Dermis blood vessel endothelial cell (primary cell): ENCODE results near the gene CFAP107. TPM values are rescaled to one million over a fixed set of nuclear protein-coding genes. Genes with fewer than 3 reads are reported as not detected.

Experiments
- DNase-seq: peaks from one replicate; pipeline ENCODE4 v3.0.0; 2010
- total RNA-seq: library from RNA; depleted of rRNA; stranded (reverse); fragments of >200 nt; gene quantifications from 2 replicates; pipeline ENCODE4 v1.2.3, GENCODE V29; 2014

The CFAP107 gene
- total RNA-seq, 1 donor from 2014 or later, result not detected

- DNase-seq, result no peak
These were observed 641 bp upstream of the CFAP107 start for GRCh38 chr1:12745126-12745991.

GRCh38 chr1:12748778-12749355, 2.9 kb downstream of the CFAP107 start:
- DNase-seq, result no peak

GRCh38 chr1:12754738-12755137, 8.7 kb downstream of the CFAP107 start:
- no peak for DNase-seq

- DNase-seq, result no peak
These were observed 10.3 kb downstream of the CFAP107 start for GRCh38 chr1:12756273-12756672.

GRCh38 chr1:12756768-12757413, 10.9 kb downstream of the CFAP107 start:
- no peak for DNase-seq

- DNase-seq, result no peak
These were observed 11.8 kb downstream of the CFAP107 start for GRCh38 chr1:12757836-12758235.

GRCh38 chr1:12760256-12760795, 14.3 kb downstream of the CFAP107 start:
- DNase-seq, result no peak

GRCh38 chr1:12761781-12762180, 15.8 kb downstream of the CFAP107 start:
- DNase-seq, result no peak

- DNase-seq, result no peak
These were observed 16.8 kb downstream of the CFAP107 start for GRCh38 chr1:12762766-12763165.

GRCh38 chr1:12763479-12763878, 17.5 kb downstream of the CFAP107 start:
- DNase-seq, result no peak

- no peak for DNase-seq
These were observed 18.0 kb downstream of the CFAP107 start for GRCh38 chr1:12764016-12764415.

- no peak for DNase-seq
These were observed 23.0 kb downstream of the CFAP107 start for GRCh38 chr1:12769031-12769430.

GRCh38 chr1:12769976-12770505, 24.0 kb downstream of the CFAP107 start:
- DNase-seq, result no peak

GRCh38 chr1:12770620-12771019, 24.6 kb downstream of the CFAP107 start:
- DNase-seq, result no peak

- DNase-seq, result no peak
These were observed 25.2 kb downstream of the CFAP107 start for GRCh38 chr1:12771186-12771585.

GRCh38 chr1:12772520-12772919, 26.5 kb downstream of the CFAP107 start:
- DNase-seq, result no peak

GRCh38 chr1:12773438-12773837, 27.4 kb downstream of the CFAP107 start, which contains the start of gene PRAMEF12:
TSS of gene PRAMEF12 (plus strand) at chr1:12773738. CDS start at chr1:12774868, 1,130 bp downstream.
- DNase-seq, result no peak

GRCh38 chr1:12774801-12775345, 28.9 kb downstream of the CFAP107 start:
- DNase-seq, result no peak

GRCh38 chr1:12775443-12775842, 29.4 kb downstream of the CFAP107 start:
- DNase-seq, result no peak

- DNase-seq, result no peak
These were observed 31.0 kb downstream of the CFAP107 start for GRCh38 chr1:12776801-12777557.

- DNase-seq, result no peak
These were observed 32.1 kb downstream of the CFAP107 start for GRCh38 chr1:12778061-12778460.

GRCh38 chr1:12778907-12779306, 32.9 kb downstream of the CFAP107 start:
- DNase-seq, result no peak
